HEK293 (cell line): Measurements from ENCODE around the gene KREMEN1.
A peak's percentile ranks its signal among the peaks of the same experiment; 100 is the strongest.

ENCODE experiments used
- CTCF ChIA-PET: fragments of 350-600 bp; formaldehyde crosslinking; extraction: SDS; loops from one replicate; lab custom pipeline; 2021; ENCODE audit warnings: antibody characterized with exemption; lab: Yijun Ruan, JAX
- POLR2A ChIA-PET: fragments of 300-600 bp; formaldehyde crosslinking; extraction: SDS; loops from one replicate; lab custom pipeline; 2020; ENCODE audit warnings: antibody characterized with exemption, inconsistent platforms; lab: Yijun Ruan, JAX
- H3K27ac ChIP-seq: fragments of 200-500 bp; sonication (Bioruptor generic); 2 replicates; pipeline ENCODE4 v1.5.1; 2014; ENCODE audit warnings: low read depth, low read length, control low read depth, inconsistent platforms; ENCODE audit errors: extremely low read depth
- H3K36me3 ChIP-seq, 2 experiments: fragments of 200-500 bp in 1 of 2; sonication (Bioruptor generic) in 1 of 2; 1 replicate in 1 of 2; 2 replicates in 1 of 2; pipeline ENCODE4 v1.5.1; 2014 to 2017; ENCODE audit warnings: inconsistent platforms in 2 of 2, low read length in 2 of 2; ENCODE audit not compliant: control insufficient read depth in 2 of 2, insufficient read depth in 1 of 2
- H3K4me1 ChIP-seq: fragments of 200-500 bp; sonication (Bioruptor generic); 2 replicates; pipeline ENCODE4 v1.5.1; 2014; ENCODE audit warnings: mild to moderate bottlenecking, low read length, inconsistent platforms; ENCODE audit not compliant: control insufficient read depth, insufficient read depth
- H3K4me3 ChIP-seq: 2 replicates; pipeline ENCODE4 v1.5.1; 2011; ENCODE audit warnings: low read depth, mild to moderate bottlenecking, control low read depth, low read length, moderate library complexity
- H3K9me3 ChIP-seq: fragments of 200-500 bp; sonication (Bioruptor generic); 2 replicates; pipeline ENCODE4 v1.5.1; 2014; ENCODE audit warnings: low read depth, low read length, inconsistent platforms; ENCODE audit not compliant: control insufficient read depth, insufficient read depth
- BCL11A ChIP-seq: fragments of 450-650 bp; formaldehyde crosslinking; IDR thresholded peaks from 2 replicates; pipeline ENCODE4 v1.5.1; 2016; ENCODE audit warnings: low read depth, missing biosample characterization, missing genetic modification characterization
- BCL11B ChIP-seq: fragments of 450-650 bp; formaldehyde crosslinking; IDR thresholded peaks from 2 replicates; pipeline ENCODE4 v1.5.1; 2016; ENCODE audit warnings: low read depth, missing biosample characterization, missing genetic modification characterization
- GLIS1 ChIP-seq: fragments of 450-650 bp; formaldehyde crosslinking; IDR thresholded peaks from 2 replicates; pipeline ENCODE4 v1.5.1; 2016; ENCODE audit warnings: missing biosample characterization, missing genetic modification characterization
- KLF17 ChIP-seq: fragments of 450-650 bp; formaldehyde crosslinking; IDR thresholded peaks from 2 replicates; pipeline ENCODE4 v1.5.1; 2016; ENCODE audit warnings: missing biosample characterization, missing genetic modification characterization
- KLF8 ChIP-seq: fragments of 450-650 bp; formaldehyde crosslinking; IDR thresholded peaks from 2 replicates; pipeline ENCODE4 v1.5.1; 2016; ENCODE audit warnings: missing biosample characterization, missing genetic modification characterization
- SCRT2 ChIP-seq: fragments of 450-650 bp; formaldehyde crosslinking; IDR thresholded peaks from 2 replicates; pipeline ENCODE4 v1.5.1; 2016; ENCODE audit warnings: missing biosample characterization, missing genetic modification characterization
- SP2 ChIP-seq: fragments of 450-650 bp; formaldehyde crosslinking; IDR thresholded peaks from 2 replicates; pipeline ENCODE4 v1.5.1; 2016; ENCODE audit warnings: missing biosample characterization, missing genetic modification characterization
- SP3 ChIP-seq: fragments of 450-650 bp; formaldehyde crosslinking; IDR thresholded peaks from 2 replicates; pipeline ENCODE4 v1.5.1; 2016; ENCODE audit warnings: missing biosample characterization, missing genetic modification characterization
- SP7 ChIP-seq: fragments of 450-650 bp; formaldehyde crosslinking; IDR thresholded peaks from 2 replicates; pipeline ENCODE4 v1.5.1; 2016; ENCODE audit warnings: missing biosample characterization, missing genetic modification characterization
- TSHZ1 ChIP-seq: fragments of 450-650 bp; formaldehyde crosslinking; IDR thresholded peaks from 2 replicates; pipeline ENCODE4 v1.5.1; 2016; ENCODE audit warnings: missing biosample characterization, missing genetic modification characterization, borderline replicate concordance
- ZBTB10 ChIP-seq: fragments of 450-650 bp; formaldehyde crosslinking; IDR thresholded peaks from 2 replicates; pipeline ENCODE4 v1.5.1; 2016; ENCODE audit warnings: missing biosample characterization, missing genetic modification characterization
- ZBTB11 ChIP-seq: fragments of 450-650 bp; formaldehyde crosslinking; conservative IDR thresholded peaks from 2 replicates; pipeline ENCODE4 v1.5.1; 2016; ENCODE audit warnings: low read depth, missing biosample characterization, missing genetic modification characterization
- ZBTB20 ChIP-seq: fragments of 450-650 bp; formaldehyde crosslinking; IDR thresholded peaks from 2 replicates; pipeline ENCODE4 v1.5.1; 2016; ENCODE audit warnings: missing biosample characterization, missing genetic modification characterization
- ZBTB26 ChIP-seq: fragments of 450-650 bp; formaldehyde crosslinking; optimal IDR thresholded peaks from 2 replicates; pipeline ENCODE3; 2016; ENCODE audit warnings: missing biosample characterization, mild to moderate bottlenecking, missing genetic modification characterization
- ZNF169 ChIP-seq: fragments of 450-650 bp; formaldehyde crosslinking; IDR thresholded peaks from 2 replicates; pipeline ENCODE4 v1.5.1; 2016; ENCODE audit warnings: missing biosample characterization, missing genetic modification characterization
- ZNF202 ChIP-seq: fragments of 450-650 bp; formaldehyde crosslinking; IDR thresholded peaks from 2 replicates; pipeline ENCODE4 v1.5.1; 2016; ENCODE audit warnings: missing biosample characterization, missing genetic modification characterization, borderline replicate concordance
- ZNF416 ChIP-seq: fragments of 450-650 bp; formaldehyde crosslinking; IDR thresholded peaks from 2 replicates; pipeline ENCODE4 v1.5.1; 2016; ENCODE audit warnings: missing biosample characterization, missing genetic modification characterization
- ZNF580 ChIP-seq: fragments of 450-650 bp; formaldehyde crosslinking; IDR thresholded peaks from 2 replicates; pipeline ENCODE4 v1.5.1; 2016; ENCODE audit warnings: missing biosample characterization, missing genetic modification characterization
- ZNF629 ChIP-seq: fragments of 450-650 bp; formaldehyde crosslinking; IDR thresholded peaks from 2 replicates; pipeline ENCODE4 v1.5.1; 2017; ENCODE audit warnings: missing biosample characterization, missing genetic modification characterization
- ZXDB ChIP-seq: fragments of 450-650 bp; formaldehyde crosslinking; IDR thresholded peaks from 2 replicates; pipeline ENCODE4 v1.5.1; 2016; ENCODE audit warnings: missing biosample characterization, missing genetic modification characterization

KREMEN1 gene

GRCh38 chr22:29071261-29072045 lies 1.4 kb upstream of the KREMEN1 start (continued):
- TF ChIP-seq ZBTB10 (tag by site-specific recombination) (0 out of 2 replicates have a peak, but pooled peaks have one; percentile 35), SP7 (tag by site-specific recombination) (0 out of 2 replicates have a peak, but pooled peaks have one; percentile 18), ZBTB20 (tag by site-specific recombination) (peak; percentile 85), SP3 (tag by site-specific recombination) (peak; percentile 44), ZNF416 (tag by site-specific recombination) (no peak), GLIS1 (tag by site-specific recombination) (peak; percentile 76)

GRCh38 chr22:29072193-29072978 lies 449 bp upstream of the KREMEN1 start:
- Histone ChIP-seq H3K27ac (no peak overlapping the region; the same call in 1 of the 2 replicates), H3K36me3 (no peaks in the 10 kb centered on the region; a peak in 1 of 3 replicates), H3K4me1 (no peaks in the 10 kb centered on the region; the same call in 1 of the 2 replicates), H3K4me3 (peak overlapping the region; percentile 65), H3K9me3 (no peaks in the 10 kb centered on the region)
- POLR2A ChIA-PET = interaction anchor here (0.9 to 1.4 kb wide), 4 partner anchors 10 to 190 kb away, joined by 3 to 4 read pairs (median 4); no protein-coding TSS in a partner anchor
- CTCF ChIA-PET = interaction anchor here (0.6 to 1.5 kb wide), 3 partner anchors 31 to 82 kb away, joined by 3 to 6 read pairs (median 5); no protein-coding TSS in a partner anchor
- no peak for TF ChIP-seq ZNF202
- peak; percentile 51 for TF ChIP-seq ZXDB (tag by site-specific recombination)
- 0 out of 2 replicates have a peak, but pooled peaks have one; percentile 16 for TF ChIP-seq ZNF629 (tag by site-specific recombination)
- 0 out of 2 replicates have a peak, but pooled peaks have one; percentile 45 for TF ChIP-seq BCL11A
- peak; percentile 45 for TF ChIP-seq ZBTB26 (tag by site-specific recombination)
- TF ChIP-seq BCL11B (tag by site-specific recombination) = 0 out of 2 replicates have a peak, but pooled peaks have one; percentile 21
- no peak for TF ChIP-seq TSHZ1 (tag by site-specific recombination)
- TF ChIP-seq ZNF580 (tag by site-specific recombination) = 0 out of 2 replicates have a peak, but pooled peaks have one; percentile 20
- no peak for TF ChIP-seq ZBTB11 (tag by site-specific recombination)
- peak; percentile 65 for TF ChIP-seq SP2 (tag by site-specific recombination)
- peak; percentile 62 for TF ChIP-seq SP7 (tag by site-specific recombination)
- TF ChIP-seq KLF8 (tag by site-specific recombination) = 0 out of 2 replicates have a peak, but pooled peaks have one; percentile 21
- peak; percentile 71 for TF ChIP-seq SCRT2 (tag by site-specific recombination)
- TF ChIP-seq KLF17 (tag by site-specific recombination) = 0 out of 2 replicates have a peak, but pooled peaks have one; percentile 24
- no peak for TF ChIP-seq ZNF169
